ENCODE results near the gene CSTF2T. TPM values are rescaled to one million over a fixed set of nuclear protein-coding genes. Genes with fewer than 3 reads are reported as not detected.

CSTF2T gene
- total RNA-seq, 1 experiment from 2014 or later, result 21.0 TPM

DNA sequence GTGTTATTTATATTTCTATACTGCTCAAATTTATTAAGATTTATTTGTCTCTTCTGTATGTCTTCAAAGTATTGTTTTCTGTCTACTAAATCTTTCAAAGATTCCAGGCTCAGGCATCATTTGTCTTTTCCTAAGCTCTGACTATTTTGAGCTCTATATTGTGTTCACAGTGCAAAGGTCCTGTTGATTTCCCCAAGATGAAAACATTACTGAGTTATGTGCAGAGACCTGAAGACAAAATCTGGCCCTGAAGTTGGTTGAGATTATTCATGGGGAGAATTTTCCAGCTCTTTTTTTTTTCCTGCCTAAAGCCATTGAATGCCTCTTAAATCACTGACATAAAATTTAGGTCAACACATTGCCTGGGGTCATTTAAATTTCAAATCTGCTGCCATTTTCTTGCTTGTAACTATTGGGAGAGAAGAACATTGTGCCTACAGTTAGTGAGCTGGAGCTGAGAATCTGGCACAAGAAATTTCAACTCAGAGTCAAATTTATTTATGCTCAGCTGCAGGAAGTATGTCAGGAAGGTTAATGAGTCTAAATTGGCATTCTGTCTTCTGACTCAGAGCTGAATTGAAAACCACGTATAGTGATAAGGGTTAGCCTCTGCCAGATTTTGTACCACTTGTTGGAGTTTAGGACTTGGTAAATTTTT lies 31.6 kb downstream of the CSTF2T start:
- no peak for DNase-seq (ENCODE audit: low read depth, low spot score)
- in situ Hi-C loops (cut with HindIII; ENCODE audit: low pct_unique_long_range_greater_than_20kb, low sequenced_read_pairs), result no loop called here

DNA sequence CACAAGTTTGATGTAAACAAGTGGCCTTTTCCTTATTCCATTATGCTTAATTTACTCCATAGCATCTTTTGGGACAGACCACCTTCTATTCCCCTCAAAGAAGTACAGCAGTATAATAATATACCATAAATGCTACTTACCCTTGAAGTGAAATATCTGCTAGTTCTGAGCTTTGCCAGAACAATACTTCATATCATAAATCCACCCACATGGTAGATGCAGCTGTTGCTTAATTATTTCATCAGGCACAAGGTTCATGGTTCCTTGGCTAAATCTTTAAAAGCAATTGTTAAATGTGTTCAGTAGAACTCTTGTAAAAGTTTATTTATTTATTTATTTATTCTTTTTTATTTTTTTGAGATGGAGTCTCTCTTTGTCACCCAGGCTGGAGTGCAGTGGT lies 32.9 kb downstream of the CSTF2T start:
- in situ Hi-C loops (cut with HindIII; ENCODE audit: low pct_unique_long_range_greater_than_20kb, low sequenced_read_pairs), result no loop called here

GRCh38 chr10:51663086-51663485 lies 36.3 kb downstream of the CSTF2T start:
- in situ Hi-C loops (cut with HindIII; ENCODE audit: low pct_unique_long_range_greater_than_20kb, low sequenced_read_pairs), result no loop called here

More for the DNA sequence above, 32.9 kb downstream of the CSTF2T start:
- DNase-seq (ENCODE audit: low read depth, low spot score), result no peak

DNA sequence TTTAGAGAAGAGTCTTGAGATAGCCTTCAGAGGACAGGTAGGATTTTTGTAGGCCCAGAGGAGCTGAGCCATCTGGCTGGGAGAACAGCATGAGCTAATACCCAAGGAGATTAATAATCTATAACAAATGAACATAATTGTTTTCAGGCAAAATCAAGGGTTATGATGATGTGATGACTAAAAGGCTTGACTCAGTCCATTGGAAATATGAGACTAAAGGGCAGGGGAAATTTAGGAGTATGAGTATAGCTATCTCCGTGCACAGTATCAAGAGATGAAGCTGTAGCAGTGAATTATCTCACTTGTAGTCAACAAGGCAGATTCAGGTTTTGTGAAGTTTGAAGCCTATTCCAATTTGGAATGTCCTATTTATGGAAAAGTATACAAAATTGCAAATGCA lies 40.1 kb downstream of the CSTF2T start:
- no peak for DNase-seq (ENCODE audit: low read depth, low spot score)
- in situ Hi-C loops (cut with HindIII; ENCODE audit: low pct_unique_long_range_greater_than_20kb, low sequenced_read_pairs), result no loop called here

More at GRCh38 chr10:51663086-51663485, 36.3 kb downstream of the CSTF2T start:
- DNase-seq (ENCODE audit: low read depth, low spot score), result no peak

DNA sequence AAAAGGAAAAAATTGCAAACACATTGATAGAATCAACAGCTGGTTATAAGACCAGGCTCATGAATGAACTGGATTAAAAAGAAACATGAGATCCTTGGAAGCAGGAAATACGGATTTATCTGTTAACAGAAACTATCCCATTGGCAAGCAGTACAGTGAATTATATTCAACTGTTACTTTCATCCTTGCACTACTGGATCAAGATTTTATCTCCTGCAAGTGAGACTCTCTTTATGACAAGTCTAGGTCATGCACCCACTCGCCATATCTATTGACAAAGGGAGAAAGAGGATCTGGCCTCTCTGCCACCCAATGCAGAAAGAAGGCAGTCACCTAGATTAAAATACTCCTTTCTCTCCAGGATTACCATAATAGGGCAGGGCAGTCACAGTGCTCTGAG lies 41.4 kb downstream of the CSTF2T start:
- DNase-seq (ENCODE audit: low read depth, low spot score), result no peak
- in situ Hi-C loops (cut with HindIII; ENCODE audit: low pct_unique_long_range_greater_than_20kb, low sequenced_read_pairs), result no loop called here

DNA sequence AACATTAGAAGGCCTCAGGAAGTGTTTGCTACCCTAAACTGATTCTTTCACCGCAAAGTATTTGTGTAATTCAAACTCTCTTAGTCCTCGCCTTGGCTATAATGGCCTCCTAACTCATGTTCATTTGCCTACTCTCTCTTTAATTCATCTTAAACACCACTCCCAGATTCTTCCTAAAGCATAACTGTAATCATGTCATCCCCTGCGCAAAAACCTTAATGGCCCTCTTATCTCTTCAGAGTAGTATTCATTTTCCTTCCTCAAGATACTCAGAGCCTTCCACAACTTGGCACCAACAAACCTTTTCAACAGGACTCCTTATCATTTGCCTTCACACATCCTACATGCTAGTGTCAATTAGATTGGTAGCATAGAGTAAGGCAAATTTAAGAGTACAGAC lies 42.9 kb downstream of the CSTF2T start:
- no peak for DNase-seq (ENCODE audit: low read depth, low spot score)
- in situ Hi-C loops (cut with HindIII; ENCODE audit: low pct_unique_long_range_greater_than_20kb, low sequenced_read_pairs), result no loop called here

DNA sequence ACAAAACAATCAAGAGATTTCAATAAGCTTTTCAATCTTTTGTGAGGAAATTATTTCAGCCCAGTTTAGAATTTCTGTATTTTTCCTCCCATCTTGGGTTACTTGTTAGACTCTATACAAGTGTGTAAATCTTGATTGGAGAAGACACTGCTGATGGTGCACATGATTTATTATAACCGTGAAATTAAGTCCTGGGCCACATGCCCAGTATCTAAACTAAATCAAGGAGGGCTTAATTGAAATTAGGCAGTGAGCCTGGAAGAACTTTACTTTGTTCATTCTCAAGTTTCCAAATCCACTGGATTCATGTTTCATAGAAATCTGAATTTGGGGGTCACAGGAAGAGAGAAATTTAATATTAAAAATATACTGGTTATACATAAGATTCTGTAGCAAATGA lies 44.5 kb downstream of the CSTF2T start:
- in situ Hi-C loops (cut with HindIII; ENCODE audit: low pct_unique_long_range_greater_than_20kb, low sequenced_read_pairs), result no loop called here
- DNase-seq (ENCODE audit: low read depth, low spot score), result no peak

DNA sequence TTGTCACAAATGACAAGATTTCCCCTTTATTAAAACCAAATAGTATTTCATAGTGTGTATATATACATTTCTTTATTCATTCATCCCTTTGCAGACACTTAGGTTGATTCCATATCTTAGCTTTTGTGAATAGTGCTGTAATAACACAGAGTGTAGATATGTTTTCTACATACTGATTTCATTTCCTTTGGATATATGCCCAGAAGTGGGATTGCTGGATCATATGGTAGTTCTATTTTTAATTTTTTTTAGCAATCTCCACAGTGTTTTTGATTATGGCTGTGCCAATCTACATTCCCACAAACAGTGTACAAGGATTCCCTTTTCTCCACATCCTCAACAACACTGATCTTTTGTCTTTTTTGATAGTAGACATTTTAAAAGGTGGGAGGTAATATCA lies 46.4 kb downstream of the CSTF2T start:
- in situ Hi-C loops (cut with HindIII; ENCODE audit: low pct_unique_long_range_greater_than_20kb, low sequenced_read_pairs), result no loop called here
- peak; percentile 13 for DNase-seq (ENCODE audit: low read depth, low spot score)

DNA sequence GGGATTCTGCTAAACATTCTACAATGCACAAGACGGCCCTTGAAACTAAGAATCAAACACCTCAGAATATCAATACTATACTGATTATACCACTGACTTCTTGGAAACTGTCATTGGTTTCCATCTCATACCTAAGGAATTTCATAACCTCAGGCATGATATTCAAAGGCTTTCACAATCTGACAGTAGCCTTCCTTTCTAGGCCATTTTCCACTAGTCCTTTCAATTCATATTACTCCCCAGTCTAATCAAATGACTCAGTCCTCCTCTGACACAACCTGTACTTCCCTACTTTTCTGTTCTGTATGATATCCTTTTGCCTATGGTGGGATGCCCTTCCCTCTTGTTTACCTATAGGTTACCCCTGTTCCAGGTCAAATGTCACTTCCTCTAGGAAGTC lies 48.3 kb downstream of the CSTF2T start:
- in situ Hi-C loops (cut with HindIII; ENCODE audit: low pct_unique_long_range_greater_than_20kb, low sequenced_read_pairs), result no loop called here
- DNase-seq (ENCODE audit: low read depth, low spot score), result no peak

- in situ Hi-C loops (cut with HindIII; ENCODE audit: low pct_unique_long_range_greater_than_20kb, low sequenced_read_pairs), result no loop called here
- no peak for DNase-seq (ENCODE audit: low read depth, low spot score)
Observed at GRCh38 chr10:51649064-51649463, 50.3 kb downstream of the CSTF2T start.
